ENCODE data around the gene ACTN3. TPM values are rescaled to one million over a fixed set of nuclear protein-coding genes. Genes with fewer than 3 reads are reported as not detected.

The ACTN3 gene
- total and polyA plus RNA-seq, 2 experiments from 2014 or later: 6.3 to 7.3 TPM

DNA sequence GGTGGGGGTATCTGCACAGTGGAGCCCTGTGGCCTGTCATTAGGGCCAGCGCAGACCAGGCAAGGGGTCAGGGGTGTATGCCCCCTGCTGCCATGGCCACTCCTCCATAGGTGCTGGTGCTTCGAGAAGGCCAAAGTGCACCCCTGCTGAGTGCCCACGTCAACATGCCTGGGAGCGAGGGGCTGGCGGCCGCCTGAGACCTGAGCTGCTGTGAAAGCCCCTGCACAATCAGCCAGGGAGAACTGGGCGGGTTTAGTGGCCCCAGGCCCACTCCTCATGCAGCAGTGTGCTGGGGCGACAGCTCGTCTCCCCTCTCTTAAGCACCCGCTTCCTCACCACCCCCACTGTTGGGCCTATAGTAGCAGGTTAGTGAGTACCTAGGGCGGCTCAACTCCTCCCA lies 14.9 kb upstream of the ACTN3 start:
- peaks cover 13% of the 10 kb centered on the region for H3K36me3 Mint-ChIP-seq (ENCODE audit: low read depth)
- Histone ChIP-seq H3K4me2 (no peak overlapping the region), H3K27ac (ENCODE audit: low read depth) (no peak overlapping the region), H3K79me2 (replicated peaks; ENCODE audit: insufficient read depth) (no peaks in the 10 kb centered on the region), H2AFZ (no peak overlapping the region), H4K20me1 (replicated peaks; ENCODE audit: insufficient read depth) (no peaks in the 10 kb centered on the region), H3K9me2 (ENCODE audit: insufficient read depth) (no peaks in the 10 kb centered on the region), H3K4me3 (no peak overlapping the region), H3K27me3 (ENCODE audit: insufficient read depth) (no peaks in the 10 kb centered on the region), H3K4me1 (ENCODE audit: insufficient read depth) (no peaks in the 10 kb centered on the region), H3K36me3 (ENCODE audit: insufficient read depth) (no peaks in the 10 kb centered on the region), H3F3A (replicated peaks; ENCODE audit: low read depth) (no peaks in the 10 kb centered on the region)
- no peaks in the 10 kb centered on the region for H3K9me3 Mint-ChIP-seq
- H3K27me3 Mint-ChIP-seq (ENCODE audit: insufficient read depth, low read depth, poor library complexity): peaks cover 8% of the 10 kb centered on the region
- DNase-seq (ENCODE audit: low spot score) (no peak), ATAC-seq (peak; percentile 12; the same call in 2 of the 3 replicates)
- H3K4me1 Mint-ChIP-seq: peaks cover 5% of the 10 kb centered on the region; the same call in 2 of the 3 replicates
- no peak for TF ChIP-seq ZNF331 (CRISPR knock-in tag; IDR thresholded peaks at IDR 0.05; ENCODE audit: low read depth)
- TF ChIP-seq CREB1 (CRISPR knock-in tag; IDR thresholded peaks at IDR 0.05; ENCODE audit: low read depth): no peak
- TF ChIP-seq CTCF (conservative IDR thresholded peaks at IDR 0.05; ENCODE audit: low read depth in 2 of 2): no peak
- no peak for TF ChIP-seq EZH2 (IDR thresholded peaks at IDR 0.05; ENCODE audit: low read depth, unreplicated experiment)
- TF ChIP-seq JUNB (IDR thresholded peaks at IDR 0.05; ENCODE audit: unreplicated experiment): no peak
- no peak for TF ChIP-seq NANOG (IDR thresholded peaks at IDR 0.05; ENCODE audit: borderline replicate concordance)
- TF ChIP-seq ZNF462 (CRISPR knock-in tag; IDR thresholded peaks at IDR 0.05): no peak
- TF ChIP-seq EZH2phosphoT487 (IDR thresholded peaks at IDR 0.05; ENCODE audit: unreplicated experiment): no peak
- TF ChIP-seq STAT1 (IDR thresholded peaks at IDR 0.05; ENCODE audit: unreplicated experiment): no peak
- TF ChIP-seq, protein P1, sequence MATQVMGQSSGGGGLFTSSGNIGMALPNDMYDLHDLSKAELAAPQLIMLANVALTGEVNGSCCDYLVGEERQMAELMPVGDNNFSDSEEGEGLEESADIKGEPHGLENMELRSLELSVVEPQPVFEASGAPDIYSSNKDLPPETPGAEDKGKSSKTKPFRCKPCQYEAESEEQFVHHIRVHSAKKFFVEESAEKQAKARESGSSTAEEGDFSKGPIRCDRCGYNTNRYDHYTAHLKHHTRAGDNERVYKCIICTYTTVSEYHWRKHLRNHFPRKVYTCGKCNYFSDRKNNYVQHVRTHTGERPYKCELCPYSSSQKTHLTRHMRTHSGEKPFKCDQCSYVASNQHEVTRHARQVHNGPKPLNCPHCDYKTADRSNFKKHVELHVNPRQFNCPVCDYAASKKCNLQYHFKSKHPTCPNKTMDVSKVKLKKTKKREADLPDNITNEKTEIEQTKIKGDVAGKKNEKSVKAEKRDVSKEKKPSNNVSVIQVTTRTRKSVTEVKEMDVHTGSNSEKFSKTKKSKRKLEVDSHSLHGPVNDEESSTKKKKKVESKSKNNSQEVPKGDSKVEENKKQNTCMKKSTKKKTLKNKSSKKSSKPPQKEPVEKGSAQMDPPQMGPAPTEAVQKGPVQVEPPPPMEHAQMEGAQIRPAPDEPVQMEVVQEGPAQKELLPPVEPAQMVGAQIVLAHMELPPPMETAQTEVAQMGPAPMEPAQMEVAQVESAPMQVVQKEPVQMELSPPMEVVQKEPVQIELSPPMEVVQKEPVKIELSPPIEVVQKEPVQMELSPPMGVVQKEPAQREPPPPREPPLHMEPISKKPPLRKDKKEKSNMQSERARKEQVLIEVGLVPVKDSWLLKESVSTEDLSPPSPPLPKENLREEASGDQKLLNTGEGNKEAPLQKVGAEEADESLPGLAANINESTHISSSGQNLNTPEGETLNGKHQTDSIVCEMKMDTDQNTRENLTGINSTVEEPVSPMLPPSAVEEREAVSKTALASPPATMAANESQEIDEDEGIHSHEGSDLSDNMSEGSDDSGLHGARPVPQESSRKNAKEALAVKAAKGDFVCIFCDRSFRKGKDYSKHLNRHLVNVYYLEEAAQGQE (IDR thresholded peaks at IDR 0.05; ENCODE audit: unreplicated experiment): no peak
- TF ChIP-seq POLR2AphosphoS5 (IDR thresholded peaks at IDR 0.05; ENCODE audit: low read depth): no peak
- no peak for TF ChIP-seq ZNF114 (CRISPR knock-in tag; IDR thresholded peaks at IDR 0.05)
- TF ChIP-seq, protein P2, sequence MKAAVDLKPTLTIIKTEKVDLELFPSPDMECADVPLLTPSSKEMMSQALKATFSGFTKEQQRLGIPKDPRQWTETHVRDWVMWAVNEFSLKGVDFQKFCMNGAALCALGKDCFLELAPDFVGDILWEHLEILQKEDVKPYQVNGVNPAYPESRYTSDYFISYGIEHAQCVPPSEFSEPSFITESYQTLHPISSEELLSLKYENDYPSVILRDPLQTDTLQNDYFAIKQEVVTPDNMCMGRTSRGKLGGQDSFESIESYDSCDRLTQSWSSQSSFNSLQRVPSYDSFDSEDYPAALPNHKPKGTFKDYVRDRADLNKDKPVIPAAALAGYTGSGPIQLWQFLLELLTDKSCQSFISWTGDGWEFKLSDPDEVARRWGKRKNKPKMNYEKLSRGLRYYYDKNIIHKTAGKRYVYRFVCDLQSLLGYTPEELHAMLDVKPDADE (IDR thresholded peaks at IDR 0.05): no peak
- H3K27ac Mint-ChIP-seq: no peak overlapping the region
- H3K4me3 Mint-ChIP-seq: no peak overlapping the region

Data from GM23338 (cell line).